ENCODE results near the gene TEAD1. TPM values are rescaled to one million over a fixed set of nuclear protein-coding genes. Genes with fewer than 3 reads are reported as not detected.

Gene TEAD1
- total RNA-seq, 2 experiments from 2014 or later: 0.25 to 0.83 TPM

DNA sequence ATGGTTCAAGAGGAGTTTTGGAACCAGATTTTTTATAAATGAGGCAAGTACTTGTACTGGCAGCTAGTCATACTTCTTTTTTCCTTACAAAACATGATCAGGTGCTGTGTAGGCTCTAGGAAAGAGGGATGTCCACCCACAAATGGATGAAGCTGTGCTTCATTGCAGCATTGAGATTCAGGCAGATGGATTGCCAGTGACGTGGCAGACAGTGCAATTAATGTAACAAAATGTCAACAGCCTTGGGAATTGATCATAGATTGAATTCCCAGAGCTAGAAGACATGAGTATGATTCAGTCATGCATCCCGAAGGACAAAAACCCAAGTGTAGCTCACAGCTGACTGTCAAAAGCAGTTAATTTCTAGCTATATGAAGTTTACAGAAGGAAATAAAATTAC, 235.7 kb downstream of the TEAD1 start:
- H3K27me3 Mint-ChIP-seq: peaks cover 11% of the 10 kb centered on the region
- ChIA-PET POLR2A (no interaction called here), CTCF (interaction anchor here (0.8 to 1.6 kb wide), 2 partner anchors 10 to 21 kb away, joined by 3 read pairs; no protein-coding TSS in a partner anchor)
- no peaks in the 10 kb centered on the region for H3K9me3 Mint-ChIP-seq
- intact Hi-C loops (cut with micrococcal nuclease): no loop called here
- ATAC-seq (no peak), DNase-seq (no peak)
- TF ChIP-seq, protein P1, sequence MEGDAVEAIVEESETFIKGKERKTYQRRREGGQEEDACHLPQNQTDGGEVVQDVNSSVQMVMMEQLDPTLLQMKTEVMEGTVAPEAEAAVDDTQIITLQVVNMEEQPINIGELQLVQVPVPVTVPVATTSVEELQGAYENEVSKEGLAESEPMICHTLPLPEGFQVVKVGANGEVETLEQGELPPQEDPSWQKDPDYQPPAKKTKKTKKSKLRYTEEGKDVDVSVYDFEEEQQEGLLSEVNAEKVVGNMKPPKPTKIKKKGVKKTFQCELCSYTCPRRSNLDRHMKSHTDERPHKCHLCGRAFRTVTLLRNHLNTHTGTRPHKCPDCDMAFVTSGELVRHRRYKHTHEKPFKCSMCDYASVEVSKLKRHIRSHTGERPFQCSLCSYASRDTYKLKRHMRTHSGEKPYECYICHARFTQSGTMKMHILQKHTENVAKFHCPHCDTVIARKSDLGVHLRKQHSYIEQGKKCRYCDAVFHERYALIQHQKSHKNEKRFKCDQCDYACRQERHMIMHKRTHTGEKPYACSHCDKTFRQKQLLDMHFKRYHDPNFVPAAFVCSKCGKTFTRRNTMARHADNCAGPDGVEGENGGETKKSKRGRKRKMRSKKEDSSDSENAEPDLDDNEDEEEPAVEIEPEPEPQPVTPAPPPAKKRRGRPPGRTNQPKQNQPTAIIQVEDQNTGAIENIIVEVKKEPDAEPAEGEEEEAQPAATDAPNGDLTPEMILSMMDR (IDR thresholded peaks at IDR 0.05): no peak
- no peak overlapping the region for H3K4me3 Mint-ChIP-seq
- no peaks in the 10 kb centered on the region for H3K36me3 Mint-ChIP-seq (ENCODE audit: low read depth)
- no peak overlapping the region for H3K27ac Mint-ChIP-seq
- no peaks in the 10 kb centered on the region for H3K4me1 Mint-ChIP-seq (ENCODE audit: low read depth)

DNA sequence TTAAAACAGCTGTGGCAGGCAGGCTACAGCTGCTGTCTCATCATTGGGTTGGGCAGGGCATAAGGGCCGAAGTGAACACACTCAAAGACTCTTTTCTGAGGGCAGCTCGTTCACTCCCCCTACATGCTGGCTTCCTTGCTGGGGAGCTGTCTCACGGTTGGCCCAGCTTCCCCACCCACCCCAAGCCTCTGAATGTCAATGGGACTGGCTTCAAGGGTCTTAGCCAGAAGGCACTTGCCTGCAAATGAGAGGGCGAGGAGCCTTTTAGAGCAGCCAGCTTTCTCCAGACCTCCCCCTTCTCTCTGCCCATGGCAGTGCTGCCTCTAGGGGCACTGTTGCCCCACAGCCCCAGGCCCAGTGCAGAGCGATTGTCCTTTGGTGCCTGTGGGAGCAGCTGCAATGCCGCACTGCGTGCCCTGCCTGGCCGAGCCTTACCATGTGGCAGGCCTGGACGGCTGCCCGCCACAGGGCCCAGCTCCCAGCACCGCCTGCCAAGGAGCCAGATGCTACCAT, 240.2 kb downstream of the TEAD1 start:
- no peaks in the 10 kb centered on the region for H3K9me3 Mint-ChIP-seq
- POLR2A ChIA-PET: no interaction called here
- no peak overlapping the region for H3K4me3 Mint-ChIP-seq
- no peaks in the 10 kb centered on the region for H3K4me1 Mint-ChIP-seq (ENCODE audit: low read depth)
- DNase-seq: peak; percentile 15
- peaks cover 13% of the 10 kb centered on the region for H3K27me3 Mint-ChIP-seq
- TF ChIP-seq, protein P1 (IDR thresholded peaks at IDR 0.05): peak; percentile 35
- intact Hi-C loops (cut with micrococcal nuclease): no loop called here
- CTCF ChIA-PET: interaction anchor here (0.6 to 1.6 kb wide), 8 partner anchors 11 to 140 kb away, joined by 3 to 5 read pairs (median 3); no protein-coding TSS in a partner anchor
- no peaks in the 10 kb centered on the region for H3K36me3 Mint-ChIP-seq (ENCODE audit: low read depth)
- peak; percentile 62 for ATAC-seq
- H3K27ac Mint-ChIP-seq: no peak overlapping the region

DNA sequence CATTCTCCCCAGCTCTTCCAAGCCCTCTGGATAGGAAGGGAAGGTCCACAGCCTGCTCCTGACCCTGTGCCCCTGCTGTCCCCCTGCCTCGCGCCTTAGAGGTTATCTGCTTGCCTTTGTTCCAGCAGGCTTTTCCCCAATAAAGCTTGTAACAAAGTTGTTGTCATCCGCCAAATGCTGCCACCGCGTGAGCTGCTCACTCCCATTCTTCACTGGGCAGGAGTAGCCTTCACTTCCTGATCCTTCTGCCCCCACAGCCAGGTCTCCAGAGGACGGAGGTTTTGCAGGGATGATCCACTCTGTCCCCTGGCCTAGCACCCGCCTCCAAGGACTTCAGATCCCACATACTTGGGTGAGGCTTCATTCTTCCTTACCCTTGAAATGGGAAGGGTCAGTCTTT, 240.9 kb downstream of the TEAD1 start:
- Mint-ChIP-seq H3K4me3 (no peak overlapping the region), H3K36me3 (ENCODE audit: low read depth) (no peaks in the 10 kb centered on the region), H3K27me3 (peaks cover 10% of the 10 kb centered on the region), H3K9me3 (no peaks in the 10 kb centered on the region), H3K4me1 (ENCODE audit: low read depth) (no peaks in the 10 kb centered on the region), H3K27ac (no peak overlapping the region)
- ChIA-PET POLR2A (no interaction called here), CTCF (interaction anchor here (0.6 to 1.6 kb wide), 2 partner anchors 12 to 139 kb away, joined by 3 to 4 read pairs; no protein-coding TSS in a partner anchor)
- TF ChIP-seq, protein P1 (IDR thresholded peaks at IDR 0.05): no peak
- intact Hi-C loops (cut with micrococcal nuclease): no loop called here
- no peak for ATAC-seq
- DNase-seq: no peak

DNA sequence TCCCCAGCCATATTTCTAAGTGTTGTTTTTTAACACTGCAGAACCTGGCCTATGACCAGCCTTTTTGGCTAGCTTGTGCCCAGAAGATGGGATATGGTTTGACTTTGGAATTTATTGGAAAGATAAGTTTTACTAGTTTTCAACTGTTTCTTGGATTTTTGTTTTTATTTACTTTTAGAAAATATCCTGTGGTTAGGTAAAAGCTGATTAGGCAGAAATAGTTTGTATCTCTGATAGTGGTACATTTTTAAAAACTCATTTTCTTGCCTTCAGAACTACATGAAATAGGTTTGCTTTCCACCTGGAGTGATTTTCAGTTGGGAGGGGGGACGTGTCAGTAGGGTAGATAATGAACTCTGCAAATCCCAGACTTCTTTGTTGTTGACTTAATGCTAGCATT, 243.6 kb downstream of the TEAD1 start:
- ChIA-PET CTCF (no interaction called here), POLR2A (no interaction called here)
- DNase-seq (no peak), ATAC-seq (no peak)
- Mint-ChIP-seq H3K27me3 (peaks cover 10% of the 10 kb centered on the region), H3K36me3 (ENCODE audit: low read depth) (no peaks in the 10 kb centered on the region), H3K9me3 (no peaks in the 10 kb centered on the region), H3K27ac (no peak overlapping the region), H3K4me1 (ENCODE audit: low read depth) (no peaks in the 10 kb centered on the region), H3K4me3 (no peak overlapping the region)
- TF ChIP-seq, protein P1 (IDR thresholded peaks at IDR 0.05): no peak
- intact Hi-C loops (cut with micrococcal nuclease): no loop called here

DNA sequence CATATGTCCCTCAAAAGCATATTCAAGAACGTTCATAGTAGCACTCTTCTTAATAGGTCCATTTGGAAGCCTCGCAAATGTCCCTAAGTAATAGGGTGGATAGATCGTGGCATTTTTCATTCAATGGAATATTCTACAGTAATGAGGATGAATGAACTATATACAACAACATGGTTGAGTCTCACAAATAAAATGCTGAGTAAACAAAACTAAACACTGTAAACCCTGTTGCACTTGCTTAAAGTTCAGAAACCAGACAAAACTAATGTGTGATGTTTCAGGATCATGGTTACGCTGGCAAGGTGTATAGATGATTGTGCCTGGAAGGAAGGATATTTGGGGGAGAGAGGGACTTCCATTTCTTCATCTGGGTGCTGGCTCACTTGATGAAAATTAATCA, 244.4 kb downstream of the TEAD1 start:
- Mint-ChIP-seq H3K4me1 (ENCODE audit: low read depth) (no peaks in the 10 kb centered on the region), H3K4me3 (no peak overlapping the region), H3K36me3 (ENCODE audit: low read depth) (no peaks in the 10 kb centered on the region), H3K27me3 (peaks cover 10% of the 10 kb centered on the region), H3K27ac (no peak overlapping the region), H3K9me3 (no peaks in the 10 kb centered on the region)
- DNase-seq (no peak), ATAC-seq (no peak)
- intact Hi-C loops (cut with micrococcal nuclease): no loop called here
- TF ChIP-seq, protein P1 (IDR thresholded peaks at IDR 0.05): no peak
- ChIA-PET CTCF (no interaction called here), POLR2A (no interaction called here)
